K562 treated with DMSO at 1 percent for 4 hours (cell line): ENCODE results near the gene MTMR1. TPM values are rescaled to one million over a fixed set of nuclear protein-coding genes. Genes with fewer than 3 reads are reported as not detected.

Experiments used
- total RNA-seq: library from RNA; unstranded; fragments of 300-600 nt; gene quantifications from 2 replicates; pipeline ENCODE4 v1.2.3, GENCODE V29; 2022; ENCODE audit not compliant: insufficient read depth

Gene MTMR1
- total RNA-seq = 12.9 and 13.4 TPM in 2 replicates

DNA sequence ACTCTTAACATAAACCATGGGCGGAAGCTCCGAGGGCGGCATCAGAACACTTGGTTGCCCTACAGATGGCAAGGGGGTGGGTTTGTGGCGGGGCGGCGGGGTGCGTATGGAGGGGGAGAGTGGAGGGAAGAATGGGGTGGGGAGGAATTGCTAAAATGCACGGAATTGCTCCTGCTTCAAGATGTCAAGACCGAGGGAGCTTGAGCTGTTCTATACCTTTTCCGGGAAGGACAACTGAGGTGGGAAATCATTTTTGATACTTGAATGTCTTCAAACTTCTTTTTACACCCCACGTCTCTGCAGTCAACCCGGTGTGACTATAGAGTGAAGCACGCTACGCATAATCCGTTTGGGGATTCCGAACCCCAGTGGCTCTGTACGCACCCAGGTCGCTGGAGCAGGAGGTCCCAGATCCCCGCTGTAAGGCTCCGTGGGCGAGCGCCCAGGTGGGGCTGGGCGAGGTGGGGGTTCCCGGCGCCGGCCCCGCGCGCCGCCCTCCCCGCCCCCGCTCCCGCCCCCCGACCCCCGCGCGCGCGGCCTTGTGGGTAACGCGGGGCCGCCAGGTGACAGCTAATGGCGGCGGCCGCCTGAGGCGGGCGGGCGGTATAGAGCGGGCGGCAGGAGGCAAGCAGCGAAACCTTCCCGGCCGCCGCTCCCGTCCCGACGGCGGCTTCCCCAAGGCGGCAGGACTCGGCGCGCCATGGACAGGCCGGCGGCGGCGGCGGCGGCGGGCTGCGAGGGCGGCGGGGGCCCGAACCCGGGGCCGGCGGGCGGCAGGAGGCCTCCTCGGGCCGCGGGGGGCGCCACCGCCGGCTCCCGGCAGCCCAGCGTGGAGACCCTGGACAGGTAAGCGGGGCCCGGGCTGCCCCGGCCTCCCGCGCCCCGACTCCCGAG lies at the start of gene MTMR1:
TSS of gene MTMR1 (plus strand) at position 566 of the 894 bp plus-strand sequence. CDS start at position 701, 135 bp downstream.

Other genes with a start within 250 kb of the MTMR1 start
- gene MTM1, start 124.8 kb upstream of the MTMR1 start, total RNA-seq = 6.4 and 6.6 TPM in 2 replicates
- gene CD99L2, start 205.3 kb downstream of the MTMR1 start, total RNA-seq = 22.0 and 24.9 TPM in 2 replicates